ENCODE measurements around the gene EMILIN1.

EMILIN1 gene

GRCh38 chr2:27057184-27057583 is 21.2 kb upstream of the EMILIN1 start:
- DNase-seq (ENCODE audit: extremely low read depth, low read depth), result no peak
- no peak for TF ChIP-seq CTCF (IDR thresholded peaks at IDR 0.05; ENCODE audit: low read depth, low read length)

- TF ChIP-seq CTCF (IDR thresholded peaks at IDR 0.05; ENCODE audit: low read depth, low read length), result no peak
- DNase-seq (ENCODE audit: extremely low read depth, low read depth), result no peak
Measured at GRCh38 chr2:27058210-27058609, 20.2 kb upstream of the EMILIN1 start.

GRCh38 chr2:27059141-27059820 is 19.1 kb upstream of the EMILIN1 start:
- TF ChIP-seq CTCF (IDR thresholded peaks at IDR 0.05; ENCODE audit: low read depth, low read length), result no peak
- DNase-seq (ENCODE audit: extremely low read depth, low read depth), result no peak

- no peak for DNase-seq (ENCODE audit: extremely low read depth, low read depth)
- TF ChIP-seq CTCF (IDR thresholded peaks at IDR 0.05; ENCODE audit: low read depth, low read length), result no peak
Measured at GRCh38 chr2:27060323-27060722, 18.1 kb upstream of the EMILIN1 start.

- no peak for TF ChIP-seq CTCF (IDR thresholded peaks at IDR 0.05; ENCODE audit: low read depth, low read length)
- DNase-seq (ENCODE audit: extremely low read depth, low read depth), result no peak
Measured at GRCh38 chr2:27065128-27065527, 13.3 kb upstream of the EMILIN1 start.

GRCh38 chr2:27067385-27067784 is 11.0 kb upstream of the EMILIN1 start:
- TF ChIP-seq CTCF (IDR thresholded peaks at IDR 0.05; ENCODE audit: low read depth, low read length), result no peak
- DNase-seq (ENCODE audit: extremely low read depth, low read depth), result no peak

- no peak for DNase-seq (ENCODE audit: extremely low read depth, low read depth)
- TF ChIP-seq CTCF (IDR thresholded peaks at IDR 0.05; ENCODE audit: low read depth, low read length), result no peak
Measured at GRCh38 chr2:27069436-27069835, 9.0 kb upstream of the EMILIN1 start.
